RWPE1 (cell line): Measurements from ENCODE around the gene CDC34.
"Not testable (repeated sequence)": the region's sequence is repeated elsewhere in the genome, so short reads cannot be mapped to it uniquely, and the experiment has no call there.

Experiments
- CTCF ChIA-PET: fragments of 350-600 bp; sonication (Branson Sonifier 250); formaldehyde crosslinking; extraction: SDS; loops from one replicate; lab custom pipeline; 2021; lab: Yijun Ruan, JAX
- POLR2A ChIA-PET: fragments of 400-600 bp; formaldehyde crosslinking; extraction: SDS; loops from one replicate; lab custom pipeline; 2020; ENCODE audit warnings: antibody characterized with exemption; ENCODE audit not compliant: low non-redundant PET; lab: Yijun Ruan, JAX
- DNase-seq: peaks from one replicate; pipeline ENCODE4 v3.0.0; 2012; ENCODE audit warnings: low spot score
- H3K27ac ChIP-seq: fragments of 450-650 bp; 2 replicates; pipeline ENCODE4 v1.5.1; 2017
- CTCF ChIP-seq: fragments of 450-650 bp; conservative IDR thresholded peaks from 2 replicates; pipeline ENCODE4 v1.5.1; 2017; ENCODE audit warnings: low read depth, mild to moderate bottlenecking

Gene CDC34

DNA sequence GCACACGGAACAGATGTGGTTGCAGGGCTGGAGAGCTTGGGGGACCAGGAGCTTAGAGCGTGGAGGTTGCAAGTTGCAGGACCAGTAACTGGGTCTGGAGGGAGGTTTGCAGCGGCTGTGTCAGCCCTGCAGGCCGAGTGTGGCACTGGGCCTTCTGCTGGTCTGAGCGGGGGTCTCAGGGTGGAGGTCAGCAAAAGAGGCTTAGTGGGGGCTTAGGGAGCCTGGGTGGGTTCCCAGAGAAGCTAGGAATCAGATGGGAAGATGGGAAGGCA, 52.3 kb downstream of the CDC34 start:
- POLR2A ChIA-PET, result no interaction called here
- CTCF ChIA-PET, result interaction anchor here (0.6 to 1.5 kb wide), 8 partner anchors 8 to 124 kb away, joined by 3 to 8 read pairs (median 4); partner anchors contain the start of gene BSG
- no peak for DNase-seq
- H3K27ac ChIP-seq, result peak overlapping the region; percentile 56
- no peak for TF ChIP-seq CTCF

DNA sequence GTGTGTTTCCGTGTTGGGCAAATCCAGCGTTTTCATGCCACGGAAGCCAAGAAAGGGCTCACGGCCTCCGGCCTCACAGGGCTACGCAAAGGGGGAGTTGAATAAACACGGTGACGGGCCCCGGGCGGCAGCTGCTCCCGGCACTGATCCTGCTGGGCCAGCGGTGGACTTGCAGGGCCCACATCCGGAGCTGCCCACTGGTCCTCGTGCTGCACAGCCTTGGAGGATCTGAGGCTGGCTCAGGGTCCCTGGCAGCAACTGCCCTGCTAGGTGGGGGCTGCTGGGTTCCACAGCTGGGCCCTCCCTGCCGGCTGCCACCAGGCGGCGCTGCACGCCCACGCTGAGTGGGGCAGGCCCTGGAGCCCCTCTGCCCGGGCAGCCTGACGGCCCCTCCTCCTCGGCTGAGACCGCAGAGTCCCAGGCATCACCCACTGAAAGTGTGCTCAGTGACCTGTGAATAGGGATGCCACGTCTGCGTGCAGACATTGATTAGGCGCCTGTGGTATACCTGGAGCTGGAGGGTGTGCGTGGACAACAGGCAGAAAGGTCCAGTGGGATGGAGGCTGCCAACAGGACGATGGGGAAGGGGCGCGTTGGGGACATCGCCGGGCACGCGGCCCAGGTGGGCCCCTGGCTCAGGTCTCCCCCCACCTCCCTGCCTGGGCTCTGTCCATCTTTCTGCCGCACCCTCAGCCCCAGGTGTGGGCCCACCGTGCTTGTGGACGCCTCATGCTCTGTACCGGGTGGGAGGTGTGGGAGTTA, 52.9 kb downstream of the CDC34 start:
- no peak for DNase-seq
- ChIA-PET CTCF (interaction anchor here (0.6 to 1.5 kb wide), 10 partner anchors 8 to 216 kb away, joined by 3 to 8 read pairs (median 4); partner anchors contain the start of gene BSG), POLR2A (no interaction called here)
- peak; percentile 89 for TF ChIP-seq CTCF
- H3K27ac ChIP-seq, result peak overlapping the region; percentile 56

DNA sequence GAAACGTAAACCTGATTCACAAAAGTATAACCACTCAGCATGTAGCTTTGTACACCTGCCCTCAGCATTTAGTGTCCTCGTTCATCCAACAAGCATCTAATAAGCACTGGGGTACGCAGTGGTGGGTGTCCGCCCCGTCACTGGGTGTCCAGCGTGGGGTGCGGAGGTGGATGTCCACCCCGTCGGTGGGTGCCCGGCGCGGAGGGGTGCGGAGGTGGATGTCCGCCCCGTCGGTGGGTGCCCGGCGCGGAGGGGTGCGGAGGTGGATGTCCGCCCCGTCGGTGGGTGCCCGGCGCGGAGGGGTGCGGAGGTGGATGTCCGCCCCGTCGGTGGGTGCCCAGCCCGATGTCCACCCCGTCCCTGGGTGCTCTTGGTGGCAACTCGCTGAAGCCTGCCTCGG, 53.6 kb downstream of the CDC34 start:
- DNase-seq, POLR2A ChIA-PET, H3K27ac ChIP-seq: not testable (repeated sequence)
- CTCF ChIA-PET, result interaction anchor here (0.6 to 1.5 kb wide), 6 partner anchors 9 to 217 kb away, joined by 3 to 8 read pairs (median 4); no protein-coding TSS in a partner anchor

- DNase-seq, result no peak
- ChIA-PET CTCF (interaction anchor here (0.8 to 1.0 kb wide), 2 partner anchors 11 to 44 kb away, joined by 3 to 4 read pairs; no protein-coding TSS in a partner anchor), POLR2A (interaction anchor here (0.6 kb wide), 1 partner anchor 14 kb away, joined by 4 read pairs; no protein-coding TSS in a partner anchor)
- peak overlapping the region; percentile 36 for H3K27ac ChIP-seq
- no peak for TF ChIP-seq CTCF
Observed at GRCh38 chr19:585551-586110, 54.1 kb downstream of the CDC34 start.

DNA sequence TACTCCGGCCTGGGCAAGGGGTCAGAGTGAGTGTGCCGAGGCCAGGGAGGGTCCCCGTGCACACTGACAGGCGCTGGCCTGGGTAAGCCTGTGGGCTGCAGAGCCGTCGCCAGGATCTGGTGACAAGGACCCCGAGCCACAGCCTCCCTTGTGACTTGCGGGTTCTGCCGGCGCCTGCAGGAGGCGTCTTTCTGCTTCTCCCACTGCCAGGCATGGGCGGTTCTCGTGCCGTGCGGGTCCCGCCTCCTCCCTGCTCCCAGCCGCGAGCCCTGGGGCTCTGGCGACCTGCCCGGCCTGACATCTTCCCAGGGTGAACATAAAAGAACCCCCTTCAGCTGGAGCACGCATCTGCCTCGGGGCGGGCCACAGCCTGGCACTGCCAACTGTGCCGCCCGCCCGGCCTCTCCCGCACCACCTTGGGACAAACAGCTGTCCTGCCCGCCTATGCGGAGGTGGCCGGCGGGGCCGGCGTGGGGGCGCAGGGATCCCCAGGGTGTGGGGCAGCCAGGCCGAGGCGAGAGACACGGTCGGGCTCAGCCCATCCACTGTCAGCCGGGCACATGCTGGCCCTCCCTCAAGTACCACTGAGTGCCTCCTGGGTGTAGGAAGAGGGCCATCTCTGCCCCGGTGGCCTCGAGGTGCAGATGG, 56.7 kb downstream of the CDC34 start:
- CTCF ChIA-PET, result interaction anchor here (0.7 to 0.9 kb wide), 3 partner anchors 28 to 155 kb away, joined by 3 to 4 read pairs (median 3); no protein-coding TSS in a partner anchor
- peak; percentile 59 for TF ChIP-seq CTCF
- H3K27ac ChIP-seq, result peak overlapping the region; percentile 57
- POLR2A ChIA-PET, result interaction anchor here (1.0 kb wide), 1 partner anchor 11 kb away, joined by 3 read pairs; no protein-coding TSS in a partner anchor
- no peak for DNase-seq

GRCh38 chr19:588741-589692, 57.5 kb downstream of the CDC34 start:
- ChIA-PET POLR2A (interaction anchor here (1.0 kb wide), 1 partner anchor 12 kb away, joined by 3 read pairs; no protein-coding TSS in a partner anchor), CTCF (interaction anchor here (0.7 to 0.9 kb wide), 3 partner anchors 27 to 154 kb away, joined by 3 to 4 read pairs (median 3); no protein-coding TSS in a partner anchor)
- no peak for TF ChIP-seq CTCF
- no peak for DNase-seq
- H3K27ac ChIP-seq, result peak overlapping the region; percentile 57
